Measurements from ENCODE around the gene BCAS3.

DNA sequence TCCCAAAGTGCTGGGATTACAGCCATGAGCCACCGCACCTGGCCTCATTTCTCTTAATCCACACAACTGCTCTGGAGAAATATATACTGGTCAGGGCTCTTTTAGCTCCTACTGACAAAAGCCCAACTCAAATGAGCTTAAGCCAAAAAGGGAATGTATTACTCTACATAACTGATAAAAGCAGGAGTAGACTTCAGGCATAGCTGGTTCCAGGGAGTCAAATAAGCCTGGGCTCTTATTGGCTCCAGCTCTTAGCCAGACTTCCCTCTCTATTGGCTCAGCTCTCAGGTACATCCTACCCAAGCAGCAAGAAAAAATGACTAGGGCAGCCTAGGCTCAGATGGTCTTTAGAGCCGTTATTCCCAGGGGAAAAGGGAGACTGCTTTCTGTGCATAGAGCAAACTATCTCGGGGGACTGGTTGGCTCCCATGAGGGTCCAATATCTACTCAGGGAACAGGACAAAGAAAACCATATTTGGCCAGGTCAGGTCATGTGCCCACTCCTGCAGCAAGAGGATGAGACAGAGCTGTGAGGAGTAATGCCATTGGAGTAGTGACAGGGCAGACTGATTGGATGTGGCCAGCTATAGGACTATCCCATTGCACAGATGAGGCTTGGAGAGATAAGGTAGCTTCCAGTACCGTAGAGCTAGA is 743.2 kb downstream of the BCAS3 start:
- TF ChIP-seq CTCF (IDR thresholded peaks at IDR 0.05) (no peak), POLR2A (IDR thresholded peaks at IDR 0.05) (no peak)
